ENCODE measurements around the gene UBE2M.
A peak's percentile ranks its signal among the peaks of the same experiment; 100 is the strongest.

UBE2M gene

DNA sequence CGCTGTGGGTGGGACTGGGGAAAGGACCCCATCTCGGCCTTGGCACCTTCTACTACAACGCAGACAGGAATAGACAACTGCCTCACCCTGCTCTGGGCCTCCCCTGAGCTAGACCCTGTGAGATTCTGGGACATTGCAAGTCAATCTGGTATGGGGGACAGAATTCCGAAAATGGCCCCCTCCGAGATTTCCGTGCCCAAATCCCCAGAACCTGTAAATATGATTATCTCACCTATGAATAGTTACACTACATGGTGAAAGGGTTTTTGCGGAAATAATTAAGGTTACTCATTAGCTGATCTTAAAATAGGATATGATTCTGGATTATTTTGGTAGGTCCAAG is 38.2 kb downstream of the UBE2M start:
- no peak for DNase-seq (ENCODE audit: extremely low spot score)
- TF ChIP-seq, protein P1, sequence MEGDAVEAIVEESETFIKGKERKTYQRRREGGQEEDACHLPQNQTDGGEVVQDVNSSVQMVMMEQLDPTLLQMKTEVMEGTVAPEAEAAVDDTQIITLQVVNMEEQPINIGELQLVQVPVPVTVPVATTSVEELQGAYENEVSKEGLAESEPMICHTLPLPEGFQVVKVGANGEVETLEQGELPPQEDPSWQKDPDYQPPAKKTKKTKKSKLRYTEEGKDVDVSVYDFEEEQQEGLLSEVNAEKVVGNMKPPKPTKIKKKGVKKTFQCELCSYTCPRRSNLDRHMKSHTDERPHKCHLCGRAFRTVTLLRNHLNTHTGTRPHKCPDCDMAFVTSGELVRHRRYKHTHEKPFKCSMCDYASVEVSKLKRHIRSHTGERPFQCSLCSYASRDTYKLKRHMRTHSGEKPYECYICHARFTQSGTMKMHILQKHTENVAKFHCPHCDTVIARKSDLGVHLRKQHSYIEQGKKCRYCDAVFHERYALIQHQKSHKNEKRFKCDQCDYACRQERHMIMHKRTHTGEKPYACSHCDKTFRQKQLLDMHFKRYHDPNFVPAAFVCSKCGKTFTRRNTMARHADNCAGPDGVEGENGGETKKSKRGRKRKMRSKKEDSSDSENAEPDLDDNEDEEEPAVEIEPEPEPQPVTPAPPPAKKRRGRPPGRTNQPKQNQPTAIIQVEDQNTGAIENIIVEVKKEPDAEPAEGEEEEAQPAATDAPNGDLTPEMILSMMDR (IDR thresholded peaks at IDR 0.05; ENCODE audit: control extremely low read depth, extremely low read depth, low read depth, missing control alignments) = no peak
- CTCF ChIA-PET = interaction anchor here (0.8 to 5.9 kb wide), 40 partner anchors 9 to 1084 kb away, joined by 3 to 60 read pairs (median 5); partner anchors contain the start of genes CHMP2A, SLC27A5, TRIM28 and UBE2M
- POLR2A ChIA-PET = interaction anchor here (0.6 to 2.1 kb wide), 5 partner anchors 20 to 60 kb away, joined by 3 to 8 read pairs (median 4); partner anchors contain the start of gene CHMP2A

DNA sequence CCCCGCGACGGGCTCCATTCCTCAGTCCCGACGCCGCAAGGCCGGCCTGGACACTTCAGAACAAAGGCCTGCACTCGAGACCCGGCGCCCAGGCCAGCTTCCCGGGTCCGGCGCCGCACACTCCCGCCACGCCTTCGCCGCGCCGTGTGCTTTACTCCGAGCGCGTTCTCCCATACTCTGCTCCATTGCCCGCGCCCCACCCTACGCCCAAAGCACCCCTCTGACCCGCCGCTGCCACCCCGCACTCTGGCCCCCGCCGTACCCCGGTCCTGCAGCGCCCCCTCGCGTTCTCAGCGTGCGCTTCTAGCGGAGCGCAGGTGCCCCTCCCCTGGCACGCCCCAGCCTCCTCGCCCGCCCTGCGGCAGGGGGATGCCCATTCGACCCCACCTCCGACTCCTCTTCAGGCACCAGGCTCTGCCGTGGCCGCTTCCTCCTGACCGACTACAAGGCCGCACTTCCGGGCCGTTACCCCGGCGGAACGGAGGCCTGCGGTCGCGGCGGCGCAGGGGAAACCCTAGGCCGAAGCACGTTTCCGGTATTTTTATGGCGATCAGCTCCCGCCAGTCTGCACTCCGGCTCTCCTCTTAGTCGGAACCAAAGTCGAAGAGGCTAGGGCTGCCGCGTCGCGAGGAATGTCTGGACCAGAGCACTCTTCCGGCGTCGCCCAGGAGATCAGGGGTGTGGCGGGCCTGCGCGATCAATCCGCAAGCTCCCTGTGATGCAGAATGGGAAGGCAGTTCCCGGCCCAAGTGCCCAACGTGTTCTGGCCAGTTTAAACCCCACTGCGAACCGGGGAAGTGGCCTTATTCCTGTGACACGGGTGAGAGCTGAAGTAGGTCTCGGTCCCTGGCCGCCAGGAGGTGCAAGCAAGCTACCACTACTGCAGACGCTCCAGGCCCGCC is 38.8 kb downstream of the UBE2M start, which contains the start of gene ZBTB45:
Gene ZBTB45 (minus strand): TSS at position 456 of the 902 bp plus-strand sequence. CDS start 2,137 bp downstream, outside the sequence.
- peak; percentile 86 for DNase-seq (ENCODE audit: extremely low spot score)
- POLR2A ChIA-PET = interaction anchor here (0.6 to 2.1 kb wide), 6 partner anchors 20 to 61 kb away, joined by 3 to 8 read pairs (median 4); partner anchors contain the start of genes CHMP2A and TRIM28

DNA sequence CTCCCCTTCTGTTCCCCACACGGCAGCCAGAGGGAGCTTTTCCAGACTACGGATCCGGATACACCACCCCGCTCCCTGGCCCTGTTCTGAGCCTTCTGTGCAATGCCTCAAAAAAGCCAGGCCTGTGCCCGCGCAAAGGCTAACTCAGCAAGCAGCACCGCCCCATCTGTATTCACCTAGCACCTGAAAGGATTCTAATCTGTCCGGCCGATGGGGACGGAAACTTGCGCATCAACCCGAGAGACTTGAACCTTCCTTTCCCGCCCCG is 39.4 kb downstream of the UBE2M start:
- POLR2A ChIA-PET = interaction anchor here (1.1 to 2.1 kb wide), 4 partner anchors 25 to 192 kb away, joined by 3 to 8 read pairs (median 4); partner anchors contain the start of genes CHMP2A, TRIM28 and ZSCAN22
- DNase-seq (ENCODE audit: extremely low spot score) = peak; percentile 54
- TF ChIP-seq, protein P1 (IDR thresholded peaks at IDR 0.05; ENCODE audit: control extremely low read depth, extremely low read depth, low read depth, missing control alignments) = peak; percentile 56
- CTCF ChIA-PET = interaction anchor here (0.7 to 5.9 kb wide), 26 partner anchors 8 to 364 kb away, joined by 3 to 60 read pairs (median 10); partner anchors contain the start of genes CHMP2A, SLC27A5, TRIM28 and UBE2M

More for the DNA sequence above, 38.8 kb downstream of the UBE2M start, which contains the start of gene ZBTB45:
- CTCF ChIA-PET = interaction anchor here (0.8 to 5.9 kb wide), 44 partner anchors 8 to 1083 kb away, joined by 3 to 60 read pairs (median 5); partner anchors contain the start of genes CHMP2A, SLC27A5, TRIM28 and UBE2M
- TF ChIP-seq, protein P1 (IDR thresholded peaks at IDR 0.05; ENCODE audit: control extremely low read depth, extremely low read depth, low read depth, missing control alignments) = peak; percentile 82

DNA sequence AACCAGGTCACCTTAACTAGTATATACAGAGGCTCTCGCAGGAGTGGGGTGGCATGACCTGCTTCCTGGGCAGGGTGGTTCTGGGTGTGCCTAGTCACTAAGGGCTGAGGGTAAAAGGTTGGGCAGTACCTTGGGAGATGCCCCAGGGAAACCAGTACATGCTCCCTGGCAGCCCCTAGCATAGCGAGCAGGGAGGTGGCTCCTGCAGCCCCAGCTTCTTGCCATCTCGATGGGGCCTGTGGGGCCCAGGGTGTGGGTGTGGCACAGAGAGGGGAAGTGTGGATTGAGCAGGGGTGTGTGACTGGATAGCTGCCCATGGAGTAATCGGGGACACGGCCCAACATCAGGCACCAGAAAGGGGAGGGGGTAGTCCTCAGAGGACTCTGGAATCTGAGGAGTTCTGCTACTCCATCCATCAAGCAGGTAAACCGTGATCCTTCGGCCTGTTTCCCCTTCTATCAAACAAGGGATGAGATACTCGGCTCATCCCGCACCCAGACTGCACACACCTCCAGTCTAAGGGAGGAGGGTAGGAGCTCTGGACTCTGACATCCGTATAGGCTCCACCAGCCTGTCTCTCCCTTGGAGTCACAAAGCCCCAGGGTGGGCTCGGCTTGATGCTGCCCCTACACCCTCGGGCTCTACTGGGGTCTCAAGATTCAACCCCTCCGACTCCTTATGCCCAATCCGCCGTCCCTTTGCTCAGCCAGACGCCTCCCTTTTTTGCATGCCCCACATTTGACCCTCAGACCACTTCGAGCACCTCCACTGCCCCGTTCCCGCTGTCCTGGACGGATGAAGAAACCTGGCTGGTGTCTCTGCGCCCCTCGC is 39.9 kb downstream of the UBE2M start:
- TF ChIP-seq, protein P1 (IDR thresholded peaks at IDR 0.05; ENCODE audit: control extremely low read depth, extremely low read depth, low read depth, missing control alignments) = no peak
- DNase-seq (ENCODE audit: extremely low spot score) = no peak
- ChIA-PET POLR2A (interaction anchor here (0.5 to 2.1 kb wide), 5 partner anchors 25 to 192 kb away, joined by 3 to 8 read pairs (median 4); partner anchors contain the start of genes CHMP2A, TRIM28 and ZSCAN22), CTCF (interaction anchor here (0.7 to 5.9 kb wide), 28 partner anchors 7 to 363 kb away, joined by 3 to 60 read pairs (median 8); partner anchors contain the start of genes CHMP2A, SLC27A5, TRIM28 and UBE2M)

DNA sequence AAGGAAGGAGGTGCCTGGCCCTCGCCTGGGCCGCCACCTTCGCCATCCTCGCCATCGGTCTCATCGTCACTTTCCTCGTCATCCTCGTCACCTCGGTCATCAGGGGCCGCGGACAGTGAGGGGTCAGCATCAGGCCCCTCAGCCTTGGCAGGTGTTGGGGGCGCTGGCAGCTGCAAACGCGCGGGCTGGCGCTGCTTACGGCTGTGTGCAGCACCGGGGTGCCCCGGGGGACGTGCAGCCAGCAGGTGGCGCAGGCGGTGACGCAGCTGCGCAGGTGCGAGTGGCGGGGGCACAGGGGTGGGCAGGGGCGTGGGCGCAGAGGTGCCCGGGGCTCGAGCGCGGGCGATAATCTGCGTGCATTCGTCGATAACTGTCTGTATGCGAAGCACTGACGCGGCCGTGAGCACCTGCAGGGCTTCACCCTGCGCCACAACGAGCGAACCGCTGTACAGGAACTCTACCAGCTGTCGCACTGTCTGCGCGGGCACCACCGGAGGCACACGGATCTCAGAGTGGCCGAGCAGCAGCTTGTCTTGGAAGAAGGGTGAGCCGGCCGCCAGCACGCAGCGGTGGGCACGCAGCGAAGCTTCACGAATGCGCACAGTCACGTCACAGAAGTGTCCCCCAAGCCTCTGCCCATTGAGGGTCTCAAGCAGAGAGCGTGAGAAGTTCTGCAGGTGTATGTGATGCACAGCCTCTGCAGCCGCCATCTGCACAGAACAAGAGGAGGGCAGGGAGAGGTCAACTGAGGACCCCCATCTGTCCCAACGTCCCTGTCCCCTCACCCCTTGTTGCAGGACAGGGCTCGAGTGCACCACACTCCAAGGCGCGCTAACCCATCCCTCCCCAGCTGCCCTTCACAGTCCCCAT is 41.2 kb downstream of the UBE2M start:
- CTCF ChIA-PET = interaction anchor here (0.7 to 5.9 kb wide), 9 partner anchors 9 to 66 kb away, joined by 3 to 60 read pairs (median 30); partner anchors contain the start of genes CHMP2A and UBE2M
- TF ChIP-seq, protein P1 (IDR thresholded peaks at IDR 0.05; ENCODE audit: control extremely low read depth, extremely low read depth, low read depth, missing control alignments) = no peak
- DNase-seq (ENCODE audit: extremely low spot score) = no peak
- POLR2A ChIA-PET = no interaction called here
